HL-60/S4 treated with phorbol 12-myristate 13-acetate at 8.2 ng/mL for 4 days and 3 days (cell line): Measurements from ENCODE around the gene MFSD6.
"Not testable (repeated sequence)": the region's sequence is repeated elsewhere in the genome, so short reads cannot be mapped to it uniquely, and the experiment has no call there.

ENCODE experiments used
- in situ Hi-C: fragments of 300-500 bp; cut with MboI; formaldehyde crosslinking; loops from 2 replicates; pipeline ENCODE4 v1.15.0; 2022; ENCODE audit warnings: low sequenced_read_pairs

Gene MFSD6

GRCh38 chr2:190407662-190408537 lies at the start of gene MFSD6:
Gene MFSD6, plus strand, starts transcription at chr2:190408355. Its CDS starts 27,675 bp downstream, at chr2:190436030.
- in situ Hi-C loops = no loop called here

GRCh38 chr2:190358655-190359448 lies 49.3 kb upstream of the MFSD6 start:
- in situ Hi-C loops = not testable (repeated sequence)

GRCh38 chr2:190360561-190360960 lies 47.6 kb upstream of the MFSD6 start:
- in situ Hi-C loops = no loop called here

- in situ Hi-C loops = no loop called here
Measured at GRCh38 chr2:190360965-190361364, 47.2 kb upstream of the MFSD6 start.

DNA sequence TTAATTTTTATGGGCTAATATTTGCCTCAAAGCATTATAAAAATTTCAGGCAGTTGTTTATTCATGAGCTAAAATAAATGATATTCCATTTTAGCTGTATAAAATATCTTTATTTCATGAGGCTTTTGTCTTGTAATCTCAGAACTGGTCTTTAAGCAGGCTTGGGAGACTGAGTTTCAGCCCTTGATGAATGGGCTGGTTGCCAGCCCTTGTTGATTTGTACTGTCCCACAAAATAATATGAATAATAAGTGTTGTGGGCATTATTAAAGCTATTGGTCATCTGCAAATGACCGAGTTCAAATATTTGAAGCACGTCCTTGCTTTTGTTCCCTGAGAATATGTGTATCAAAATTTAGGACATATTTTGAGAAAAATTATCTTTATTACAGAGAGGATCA lies 46.6 kb upstream of the MFSD6 start:
- in situ Hi-C loops = no loop called here

DNA sequence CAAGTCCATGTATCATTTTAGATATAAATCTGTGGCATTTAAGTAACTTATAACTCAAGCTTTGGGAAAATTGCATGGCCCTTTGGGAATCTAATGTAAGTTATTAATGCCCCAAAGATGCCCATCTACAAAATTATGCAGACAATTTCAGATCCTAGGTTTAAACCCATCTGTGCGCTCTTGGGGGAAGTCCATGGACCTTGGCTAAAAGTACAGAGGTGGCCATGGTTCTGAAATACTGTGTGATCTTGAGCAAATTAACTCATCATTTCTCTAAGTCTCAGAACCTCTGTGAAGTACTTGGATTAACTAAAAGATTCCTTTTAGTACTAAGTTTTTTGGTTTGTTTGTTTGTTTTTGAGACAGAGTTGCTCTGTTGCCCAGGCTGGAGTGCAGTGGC lies 45.3 kb upstream of the MFSD6 start:
- in situ Hi-C loops = no loop called here

DNA sequence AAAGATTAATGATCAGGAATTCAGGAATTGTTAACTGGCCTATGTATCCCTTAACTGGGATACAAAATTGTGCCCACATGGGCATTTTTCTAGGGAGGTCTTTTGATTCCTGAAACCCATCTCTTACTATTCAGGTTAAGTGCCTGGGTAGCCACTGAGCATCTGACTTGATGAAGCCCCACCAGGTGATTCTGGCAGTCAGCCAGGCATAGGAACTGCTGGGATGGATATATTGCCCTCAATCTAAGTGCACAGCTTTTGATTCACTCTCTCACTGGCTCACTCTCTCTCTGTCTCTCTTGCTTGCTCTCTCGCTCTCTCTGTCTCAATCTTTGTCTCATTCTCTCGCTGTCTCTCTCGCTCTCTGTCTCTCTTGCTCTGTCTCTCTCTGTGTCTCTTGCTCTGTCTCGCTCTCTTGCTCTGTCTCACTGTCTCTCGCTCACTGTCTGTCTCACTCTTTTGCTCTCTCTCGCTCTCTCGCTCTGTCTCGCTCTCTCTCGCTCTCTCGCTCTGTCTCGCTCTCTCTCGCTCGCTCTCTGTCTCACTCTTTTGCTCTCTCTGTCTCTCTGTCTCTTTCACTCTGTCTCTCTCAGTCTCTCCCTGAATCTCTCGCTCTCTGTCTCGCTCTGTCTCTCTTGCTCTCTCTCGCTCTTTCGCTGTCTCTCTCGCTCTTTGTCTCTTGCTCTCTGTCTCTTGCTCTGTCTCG lies 42.5 kb upstream of the MFSD6 start:
- in situ Hi-C loops = no loop called here

DNA sequence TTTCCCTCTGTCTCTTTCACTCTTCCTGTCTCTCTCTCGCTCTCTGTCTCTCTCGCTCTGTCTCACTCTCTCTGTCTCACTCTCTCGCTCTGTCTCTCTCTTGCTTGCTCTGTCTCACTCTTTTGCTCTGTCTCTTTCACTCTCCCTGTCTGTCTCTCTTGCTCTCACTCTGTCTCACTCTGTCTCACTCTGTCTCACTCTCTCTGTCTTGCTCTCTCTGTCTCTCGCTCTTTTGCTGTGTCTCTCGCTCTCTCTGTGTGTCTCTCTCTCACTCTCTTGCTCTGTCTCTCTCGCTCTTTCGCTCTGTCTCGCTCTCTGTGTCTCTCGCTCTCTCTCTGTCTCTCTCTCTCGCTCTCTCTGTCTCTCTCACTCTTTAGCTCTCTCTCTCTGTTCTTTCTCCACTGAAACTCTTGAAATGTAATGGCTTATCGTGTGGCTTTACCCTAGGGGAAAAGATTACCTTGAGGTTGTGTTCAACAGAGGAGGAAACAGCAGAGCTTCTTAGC lies 41.9 kb upstream of the MFSD6 start:
- in situ Hi-C loops = no loop called here

DNA sequence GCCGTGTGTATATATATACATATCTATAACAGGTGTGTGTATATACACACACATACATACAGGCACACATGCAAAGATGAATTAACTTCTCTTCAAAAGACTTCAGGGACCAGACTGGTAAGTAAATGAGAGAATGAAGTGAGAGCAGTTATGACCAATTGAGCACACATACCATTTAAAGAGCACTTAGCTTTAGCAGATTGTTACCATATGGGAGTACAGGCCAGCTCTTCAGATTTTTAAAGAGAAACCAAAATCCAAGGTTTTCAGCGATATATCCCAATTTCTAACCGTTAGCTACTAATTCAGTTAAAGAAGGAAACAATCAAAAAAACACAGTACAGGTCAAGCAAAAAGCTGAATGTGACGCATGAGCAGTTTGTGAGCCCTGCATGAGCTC lies 41.1 kb upstream of the MFSD6 start:
- in situ Hi-C loops = no loop called here

- in situ Hi-C loops = no loop called here
Measured at GRCh38 chr2:190369635-190370034, 38.5 kb upstream of the MFSD6 start.

- in situ Hi-C loops = no loop called here
Measured at GRCh38 chr2:190376083-190376482, 32.1 kb upstream of the MFSD6 start.

DNA sequence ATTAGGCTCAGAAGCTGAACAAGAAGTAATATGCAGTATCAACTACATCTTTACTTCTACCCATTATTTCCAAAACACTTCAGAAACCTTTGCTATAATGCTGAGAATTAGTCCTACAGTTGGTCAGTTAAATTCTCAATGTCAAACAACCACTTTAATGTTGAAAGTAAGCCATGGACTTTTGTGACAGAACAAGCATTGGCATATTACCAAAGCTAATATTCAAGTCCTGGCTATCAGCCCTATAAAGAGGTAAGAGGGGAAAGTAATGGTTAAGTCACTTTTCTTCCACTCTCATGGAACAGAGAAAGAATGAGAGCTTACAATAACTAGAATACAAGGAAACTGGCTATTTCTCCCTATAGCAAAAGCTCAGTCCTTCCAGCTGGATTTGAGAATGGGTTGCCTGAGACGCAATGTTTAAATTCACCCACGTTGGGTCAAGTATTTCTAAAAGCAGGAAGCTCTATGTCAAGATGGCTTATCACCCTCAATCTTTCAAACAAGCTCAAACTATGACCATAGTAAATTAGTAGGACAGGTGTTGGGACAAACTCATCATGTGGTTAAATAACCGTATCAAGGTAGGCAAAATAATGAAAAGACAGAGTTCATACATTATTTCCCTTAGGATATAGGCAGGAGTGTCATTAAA lies 31.4 kb upstream of the MFSD6 start:
- in situ Hi-C loops = no loop called here

DNA sequence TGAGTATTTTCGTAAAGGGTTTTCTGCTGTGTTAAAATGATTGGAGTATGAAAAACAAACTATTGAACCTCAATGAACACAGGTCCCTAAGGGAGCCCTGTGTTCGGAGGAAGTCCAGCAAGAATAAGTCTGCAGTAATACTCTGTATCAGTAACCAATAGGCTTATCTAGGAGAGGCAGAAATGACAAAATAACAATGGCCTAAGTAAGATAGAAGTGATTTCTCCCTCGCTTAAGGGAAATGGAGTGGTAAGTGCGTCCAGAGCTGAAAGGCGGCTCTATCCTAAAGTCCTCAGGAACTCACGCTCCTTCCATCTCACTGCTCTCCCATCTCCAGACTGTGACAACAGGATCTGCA lies 29.3 kb upstream of the MFSD6 start:
- in situ Hi-C loops = no loop called here

GRCh38 chr2:190379249-190379964 lies 28.7 kb upstream of the MFSD6 start:
- in situ Hi-C loops = no loop called here

GRCh38 chr2:190380962-190381412 lies 27.2 kb upstream of the MFSD6 start:
- in situ Hi-C loops = no loop called here

- in situ Hi-C loops = no loop called here
Measured at GRCh38 chr2:190382851-190383250, 25.3 kb upstream of the MFSD6 start.

- in situ Hi-C loops = no loop called here
Measured at GRCh38 chr2:190387422-190387821, 20.7 kb upstream of the MFSD6 start.

GRCh38 chr2:190396271-190396670 lies 11.9 kb upstream of the MFSD6 start:
- in situ Hi-C loops = no loop called here

DNA sequence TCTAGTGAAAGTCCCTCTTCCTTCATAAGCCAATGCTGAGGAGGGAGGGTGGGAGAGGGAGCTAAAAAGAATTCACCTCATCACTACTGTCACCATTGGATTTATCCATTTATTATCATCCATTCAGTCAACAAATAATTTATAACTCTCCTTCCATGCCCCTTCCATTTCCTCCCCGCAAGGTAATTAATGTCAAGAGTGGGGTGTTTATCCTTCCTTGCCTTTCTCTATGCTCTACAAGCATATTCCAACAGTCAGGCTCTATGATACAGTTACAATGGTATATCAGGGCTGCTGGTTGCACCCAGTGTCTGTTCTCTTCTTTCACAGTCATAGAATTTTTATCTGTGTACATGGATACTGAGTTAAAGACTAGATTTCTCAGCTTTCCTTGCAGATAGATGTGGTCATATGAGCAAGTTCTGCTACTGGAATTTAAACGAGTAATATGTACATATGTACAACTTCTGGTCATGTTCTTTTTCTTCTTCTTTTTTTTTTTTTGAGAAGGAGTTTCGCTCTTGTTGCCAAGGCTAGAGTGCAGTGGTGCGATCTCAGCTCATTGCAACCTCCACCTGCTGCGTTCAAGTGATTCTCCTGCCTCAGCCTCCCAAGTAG lies 5.1 kb upstream of the MFSD6 start:
- in situ Hi-C loops = no loop called here

GRCh38 chr2:190404487-190404886 lies 3.7 kb upstream of the MFSD6 start:
- in situ Hi-C loops = no loop called here
